ENCODE measurements around the gene OPCML.

The OPCML gene

DNA sequence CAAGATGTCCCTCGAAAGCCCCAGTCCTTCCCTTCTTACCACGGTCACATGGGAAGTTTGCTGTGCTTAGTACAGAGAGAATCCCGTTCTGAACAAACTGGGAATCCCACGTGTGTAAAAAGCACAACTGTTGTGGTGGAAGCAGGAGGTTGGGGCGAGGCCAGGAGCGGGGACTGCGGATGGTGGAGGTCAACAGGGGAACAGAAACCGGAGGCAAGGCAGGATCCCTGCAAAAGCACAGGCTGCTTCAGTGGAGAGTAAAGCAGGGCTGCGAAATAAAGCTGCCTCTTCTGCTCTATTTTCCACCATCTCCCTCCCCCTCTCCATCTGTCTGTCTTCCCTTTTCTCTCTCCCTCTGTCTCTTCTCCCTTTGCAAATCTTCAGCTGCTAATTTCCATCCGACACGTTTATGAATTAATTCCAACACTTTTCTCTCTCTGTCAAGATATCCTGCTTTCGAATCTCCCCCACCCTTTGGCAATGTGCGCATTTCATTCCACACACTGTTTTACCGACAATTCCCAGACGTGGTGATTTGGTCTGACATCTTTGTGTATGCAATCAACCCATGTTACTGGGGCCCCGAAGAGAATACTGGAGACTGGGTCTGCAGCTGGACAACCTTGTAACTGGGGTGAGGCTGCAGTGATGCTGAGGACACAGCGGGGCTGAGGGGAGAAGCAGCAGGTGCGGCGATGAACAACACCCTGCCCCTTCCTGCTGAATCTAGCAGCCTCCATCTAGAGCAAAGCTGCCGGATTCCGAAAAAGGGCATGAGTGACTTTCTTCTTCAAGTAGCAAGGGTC lies 571.8 kb downstream of the OPCML start:
- Histone ChIP-seq H3K79me2 (ENCODE audit: insufficient read depth, low read length) (no peaks in the 10 kb centered on the region), H3K4me2 (ENCODE audit: low read depth, low read length, poor library complexity, severe bottlenecking) (no peak overlapping the region), H2AFZ (ENCODE audit: low read depth, low read length, severe bottlenecking) (no peak overlapping the region), H3F3A (ENCODE audit: insufficient read depth) (no peaks in the 10 kb centered on the region), H3K27me3 (ENCODE audit: low read length) (no peaks in the 10 kb centered on the region), H3K27ac (ENCODE audit: low read depth, low read length) (no peak overlapping the region), H3K9me3 (ENCODE audit: insufficient read depth, low read length) (no peaks in the 10 kb centered on the region), H4K20me1 (ENCODE audit: low read depth, low read length) (no peaks in the 10 kb centered on the region), H3K36me3 (ENCODE audit: low read length) (no peaks in the 10 kb centered on the region), H3K4me3 (ENCODE audit: insufficient read depth, low read length, poor library complexity, severe bottlenecking) (no peak overlapping the region), H3K9ac (ENCODE audit: low read length) (no peak overlapping the region), H3K9me2 (replicated peaks; ENCODE audit: insufficient read depth, low read length) (no peaks in the 10 kb centered on the region)
- TF ChIP-seq, protein P1, sequence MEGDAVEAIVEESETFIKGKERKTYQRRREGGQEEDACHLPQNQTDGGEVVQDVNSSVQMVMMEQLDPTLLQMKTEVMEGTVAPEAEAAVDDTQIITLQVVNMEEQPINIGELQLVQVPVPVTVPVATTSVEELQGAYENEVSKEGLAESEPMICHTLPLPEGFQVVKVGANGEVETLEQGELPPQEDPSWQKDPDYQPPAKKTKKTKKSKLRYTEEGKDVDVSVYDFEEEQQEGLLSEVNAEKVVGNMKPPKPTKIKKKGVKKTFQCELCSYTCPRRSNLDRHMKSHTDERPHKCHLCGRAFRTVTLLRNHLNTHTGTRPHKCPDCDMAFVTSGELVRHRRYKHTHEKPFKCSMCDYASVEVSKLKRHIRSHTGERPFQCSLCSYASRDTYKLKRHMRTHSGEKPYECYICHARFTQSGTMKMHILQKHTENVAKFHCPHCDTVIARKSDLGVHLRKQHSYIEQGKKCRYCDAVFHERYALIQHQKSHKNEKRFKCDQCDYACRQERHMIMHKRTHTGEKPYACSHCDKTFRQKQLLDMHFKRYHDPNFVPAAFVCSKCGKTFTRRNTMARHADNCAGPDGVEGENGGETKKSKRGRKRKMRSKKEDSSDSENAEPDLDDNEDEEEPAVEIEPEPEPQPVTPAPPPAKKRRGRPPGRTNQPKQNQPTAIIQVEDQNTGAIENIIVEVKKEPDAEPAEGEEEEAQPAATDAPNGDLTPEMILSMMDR (IDR thresholded peaks at IDR 0.05; ENCODE audit: insufficient read depth, low read length, poor library complexity, severe bottlenecking): no peak
- no peak for TF ChIP-seq EZH2phosphoT487 (conservative IDR thresholded peaks at IDR 0.05; ENCODE audit: low read length)

DNA sequence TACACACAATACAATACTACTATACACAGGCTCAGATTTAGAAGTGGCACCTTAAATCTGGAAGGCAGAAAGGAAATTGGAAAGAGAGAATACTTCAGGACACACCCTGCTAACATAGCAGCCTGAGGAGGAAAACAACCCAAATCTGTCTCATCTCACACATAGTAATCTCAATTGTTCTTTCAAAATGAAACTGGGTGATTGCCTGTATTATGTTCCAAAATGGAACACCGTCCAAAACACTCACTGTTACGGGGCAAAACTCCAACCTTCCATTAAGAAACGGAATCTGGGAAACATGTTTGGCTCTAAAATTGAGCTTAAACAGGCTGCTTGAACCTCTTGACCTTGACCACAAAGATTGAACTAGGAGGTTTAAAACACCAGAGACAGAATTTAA lies 572.6 kb downstream of the OPCML start:
- no peak overlapping the region for H3K4me2 ChIP-seq (ENCODE audit: low read depth, low read length, poor library complexity, severe bottlenecking)
- H3F3A ChIP-seq (ENCODE audit: insufficient read depth): no peaks in the 10 kb centered on the region
- H3K9me3 ChIP-seq (ENCODE audit: insufficient read depth, low read length): no peaks in the 10 kb centered on the region
- no peaks in the 10 kb centered on the region for H3K36me3 ChIP-seq (ENCODE audit: low read length)
- H3K27ac ChIP-seq (ENCODE audit: low read depth, low read length): no peak overlapping the region
- no peak overlapping the region for H3K9ac ChIP-seq (ENCODE audit: low read length)
- no peaks in the 10 kb centered on the region for H4K20me1 ChIP-seq (ENCODE audit: low read depth, low read length)
- H3K9me2 ChIP-seq (replicated peaks; ENCODE audit: insufficient read depth, low read length): no peaks in the 10 kb centered on the region
- H3K4me3 ChIP-seq (ENCODE audit: insufficient read depth, low read length, poor library complexity, severe bottlenecking): no peak overlapping the region
- H3K79me2 ChIP-seq (ENCODE audit: insufficient read depth, low read length): no peaks in the 10 kb centered on the region
- H3K27me3 ChIP-seq (ENCODE audit: low read length): no peaks in the 10 kb centered on the region
- H2AFZ ChIP-seq (ENCODE audit: low read depth, low read length, severe bottlenecking): no peak overlapping the region
- no peak for TF ChIP-seq EZH2phosphoT487 (conservative IDR thresholded peaks at IDR 0.05; ENCODE audit: low read length)
- TF ChIP-seq, protein P1 (IDR thresholded peaks at IDR 0.05; ENCODE audit: insufficient read depth, low read length, poor library complexity, severe bottlenecking): no peak

DNA sequence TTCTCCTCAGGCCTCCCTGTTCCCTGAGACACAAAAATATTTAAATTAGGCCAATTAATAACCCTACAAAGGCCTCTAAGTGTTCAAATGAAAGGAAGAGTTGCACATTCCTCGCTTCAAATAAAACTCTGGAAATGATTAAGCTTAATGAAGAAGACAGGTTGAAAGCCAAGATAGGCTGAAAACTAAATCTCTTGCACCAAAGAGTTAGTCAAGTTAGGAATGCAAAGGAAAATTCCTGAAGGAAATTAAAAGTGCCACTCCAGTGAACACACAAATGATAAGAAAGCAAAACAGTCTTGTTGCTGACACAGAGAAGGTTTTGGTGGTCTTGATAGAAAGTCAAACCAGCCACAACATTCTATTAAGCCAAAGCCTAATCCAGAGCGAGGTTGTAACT lies 574.4 kb downstream of the OPCML start:
- no peaks in the 10 kb centered on the region for H3K79me2 ChIP-seq (ENCODE audit: insufficient read depth, low read length)
- no peaks in the 10 kb centered on the region for H3K9me3 ChIP-seq (ENCODE audit: insufficient read depth, low read length)
- no peak overlapping the region for H2AFZ ChIP-seq (ENCODE audit: low read depth, low read length, severe bottlenecking)
- H3K27me3 ChIP-seq (ENCODE audit: low read length): no peaks in the 10 kb centered on the region
- no peaks in the 10 kb centered on the region for H3F3A ChIP-seq (ENCODE audit: insufficient read depth)
- H3K27ac ChIP-seq (ENCODE audit: low read depth, low read length): no peak overlapping the region
- H3K4me3 ChIP-seq (ENCODE audit: insufficient read depth, low read length, poor library complexity, severe bottlenecking): no peak overlapping the region
- no peak overlapping the region for H3K4me2 ChIP-seq (ENCODE audit: low read depth, low read length, poor library complexity, severe bottlenecking)
- H3K9ac ChIP-seq (ENCODE audit: low read length): no peak overlapping the region
- H3K9me2 ChIP-seq (replicated peaks; ENCODE audit: insufficient read depth, low read length): no peaks in the 10 kb centered on the region
- H3K36me3 ChIP-seq (ENCODE audit: low read length): no peaks in the 10 kb centered on the region
- no peaks in the 10 kb centered on the region for H4K20me1 ChIP-seq (ENCODE audit: low read depth, low read length)
- no peak for TF ChIP-seq EZH2phosphoT487 (conservative IDR thresholded peaks at IDR 0.05; ENCODE audit: low read length)
- TF ChIP-seq, protein P1 (IDR thresholded peaks at IDR 0.05; ENCODE audit: insufficient read depth, low read length, poor library complexity, severe bottlenecking): no peak
